ENCODE results near the gene BTN1A1.

BTN1A1 gene

DNA sequence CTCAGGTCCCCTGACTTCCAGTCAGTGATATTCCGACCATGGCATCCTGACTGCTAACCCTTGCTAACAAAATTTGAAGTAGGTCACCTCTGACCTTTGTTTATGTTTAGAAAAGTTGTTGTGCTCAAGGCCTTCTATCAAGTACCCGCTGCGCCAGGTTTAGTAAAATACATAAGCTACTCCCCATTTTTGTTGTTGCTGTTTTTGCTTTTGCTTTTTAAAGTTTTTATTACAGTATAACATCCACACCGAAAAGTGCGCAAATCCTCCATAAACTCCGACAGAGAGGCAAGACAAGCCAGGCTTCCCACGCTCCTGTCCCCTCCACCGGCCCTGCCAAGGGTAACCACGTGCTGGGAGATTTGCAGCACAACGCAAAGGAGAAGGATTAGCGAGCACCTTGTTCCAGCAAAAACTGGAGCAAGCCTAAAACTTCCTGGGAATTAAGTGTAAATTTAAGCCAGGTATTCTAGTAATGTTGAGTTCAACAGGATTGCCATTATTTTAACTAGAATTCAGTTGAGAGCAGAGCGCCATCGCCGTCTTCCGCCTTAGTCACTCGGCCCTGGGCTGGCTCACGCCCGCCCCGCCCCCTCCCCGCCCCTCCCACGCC lies 20.2 kb downstream of the BTN1A1 start:
- Histone ChIP-seq H2BK12ac (ENCODE audit: low read length) (no peak overlapping the region), H4K8ac (ENCODE audit: low read depth, low read length) (no peak overlapping the region), H3K36me3 (replicated peaks in 1 of 2; ENCODE audit: control insufficient read depth in 2 of 2, insufficient read depth in 2 of 2, low read length in 2 of 2) (no peaks in the 10 kb centered on the region), H3K27ac (replicated peaks; ENCODE audit: low read length) (peak overlapping the region; percentile 71), H3K18ac (ENCODE audit: low read length) (no peak overlapping the region), H2AK5ac (ENCODE audit: low read depth, low read length) (no peak overlapping the region), H3K79me1 (ENCODE audit: low read depth, low read length) (no peaks in the 10 kb centered on the region), H3K27me3 (ENCODE audit: control insufficient read depth in 3 of 3, insufficient read depth in 3 of 3, low read depth in 1 of 3, low read length in 3 of 3) (no peaks in the 10 kb centered on the region), H4K91ac (ENCODE audit: low read depth, low read length, poor library complexity) (no peak overlapping the region), H3K4ac (ENCODE audit: low read length) (no peak overlapping the region), H2BK5ac (ENCODE audit: low read length) (no peak overlapping the region), H3K23ac (ENCODE audit: low read depth, low read length, poor library complexity) (no peak overlapping the region), H2BK120ac (ENCODE audit: low read depth, low read length) (no peak overlapping the region), H3K4me2 (ENCODE audit: insufficient read depth, low read length, poor library complexity, severe bottlenecking) (peak overlapping the region; percentile 51), H3K4me3 (ENCODE audit: low read length in 2 of 2) (peak overlapping the region; percentile 60 to 73), H3K9ac (ENCODE audit: low read depth, low read length, poor library complexity) (no peak overlapping the region), H2BK15ac (ENCODE audit: low read length) (no peak overlapping the region), H2AFZ (ENCODE audit: low read length) (peak overlapping the region; percentile 89), H3K14ac (ENCODE audit: low read length) (no peak overlapping the region), H3K9me3 (replicated peaks in 1 of 2; ENCODE audit: control insufficient read depth in 2 of 2, insufficient read depth in 1 of 2, low read depth in 1 of 2, low read length in 2 of 2) (no peaks in the 10 kb centered on the region), H3K4me1 (ENCODE audit: control insufficient read depth in 2 of 2, insufficient read depth in 1 of 2, low read depth in 1 of 2, low read length in 2 of 2) (peaks cover 0 to 7% of the 10 kb centered on the region in 2 donors)
- no CpG with 5 or more reads among the region's 21 CpGs for WGBS, 2 donors (ENCODE audit: extremely low coverage in 2 of 2, insufficient read length in 2 of 2, insufficient replicate concordance in 1 of 2)
- DNase-seq (ENCODE audit: low spot score) = no peak

DNA sequence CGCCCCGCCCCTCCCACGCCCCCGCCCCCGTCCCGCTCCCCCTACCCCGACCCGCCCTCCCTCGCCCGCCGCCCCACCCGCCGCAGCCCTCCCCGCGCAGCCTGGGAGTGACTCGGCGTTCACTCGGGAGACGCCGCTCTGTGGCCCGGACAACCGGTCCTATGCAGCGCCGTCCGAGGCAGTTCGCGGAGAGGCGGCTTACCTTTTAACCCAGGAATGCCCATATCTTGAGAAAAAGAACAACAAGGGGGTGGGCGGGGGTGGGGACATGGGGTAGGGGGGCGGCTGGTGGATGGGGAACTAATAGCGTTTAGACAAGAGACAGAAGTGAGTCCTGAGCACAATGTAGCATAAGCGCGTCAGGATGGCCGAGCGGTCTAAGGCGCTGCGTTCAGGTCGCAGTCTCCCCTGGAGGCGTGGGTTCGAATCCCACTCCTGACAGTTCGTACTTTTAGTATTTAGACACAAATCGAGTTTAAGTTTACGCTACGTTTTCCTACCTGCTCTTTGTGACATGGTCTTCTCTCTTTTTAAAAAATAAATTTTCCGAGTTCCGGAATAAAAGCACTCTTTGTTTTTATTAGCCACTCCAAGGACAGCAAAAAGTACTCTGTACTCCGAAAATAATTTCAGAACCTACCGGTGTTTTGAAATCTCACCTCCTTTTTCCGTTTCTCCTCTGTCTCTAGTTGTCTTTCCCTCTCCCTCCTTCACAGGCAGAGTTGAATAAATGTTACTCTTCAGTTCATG lies 20.9 kb downstream of the BTN1A1 start:
- Histone ChIP-seq H4K8ac (ENCODE audit: low read depth, low read length) (no peak overlapping the region), H3K79me1 (ENCODE audit: low read depth, low read length) (no peaks in the 10 kb centered on the region), H3K4me1 (ENCODE audit: control insufficient read depth in 2 of 2, insufficient read depth in 1 of 2, low read depth in 1 of 2, low read length in 2 of 2) (peaks cover 0 to 7% of the 10 kb centered on the region in 2 donors), H3K4ac (ENCODE audit: low read length) (no peak overlapping the region), H3K14ac (ENCODE audit: low read length) (no peak overlapping the region), H2AFZ (ENCODE audit: low read length) (peak overlapping the region; percentile 71), H3K27me3 (ENCODE audit: control insufficient read depth in 3 of 3, insufficient read depth in 3 of 3, low read depth in 1 of 3, low read length in 3 of 3) (no peaks in the 10 kb centered on the region), H3K18ac (ENCODE audit: low read length) (no peak overlapping the region), H3K4me2 (ENCODE audit: insufficient read depth, low read length, poor library complexity, severe bottlenecking) (peak overlapping the region; percentile 54), H2BK5ac (ENCODE audit: low read length) (no peak overlapping the region), H3K9me3 (replicated peaks in 1 of 2; ENCODE audit: control insufficient read depth in 2 of 2, insufficient read depth in 1 of 2, low read depth in 1 of 2, low read length in 2 of 2) (no peaks in the 10 kb centered on the region), H3K9ac (ENCODE audit: low read depth, low read length, poor library complexity) (no peak overlapping the region), H3K23ac (ENCODE audit: low read depth, low read length, poor library complexity) (no peak overlapping the region), H4K91ac (ENCODE audit: low read depth, low read length, poor library complexity) (no peak overlapping the region), H2BK12ac (ENCODE audit: low read length) (no peak overlapping the region), H3K27ac (replicated peaks; ENCODE audit: low read length) (peak overlapping the region; percentile 90), H2BK120ac (ENCODE audit: low read depth, low read length) (no peak overlapping the region), H2BK15ac (ENCODE audit: low read length) (no peak overlapping the region), H2AK5ac (ENCODE audit: low read depth, low read length) (no peak overlapping the region), H3K36me3 (replicated peaks in 1 of 2; ENCODE audit: control insufficient read depth in 2 of 2, insufficient read depth in 2 of 2, low read length in 2 of 2) (no peaks in the 10 kb centered on the region), H3K4me3 (ENCODE audit: low read length in 2 of 2) (peak overlapping the region; percentile 51 to 86)
- no CpG with 5 or more reads among the region's 49 CpGs for WGBS, 2 donors (ENCODE audit: extremely low coverage in 2 of 2, insufficient read length in 2 of 2, insufficient replicate concordance in 1 of 2)
- peak; percentile 90 for DNase-seq (ENCODE audit: low spot score)

DNA sequence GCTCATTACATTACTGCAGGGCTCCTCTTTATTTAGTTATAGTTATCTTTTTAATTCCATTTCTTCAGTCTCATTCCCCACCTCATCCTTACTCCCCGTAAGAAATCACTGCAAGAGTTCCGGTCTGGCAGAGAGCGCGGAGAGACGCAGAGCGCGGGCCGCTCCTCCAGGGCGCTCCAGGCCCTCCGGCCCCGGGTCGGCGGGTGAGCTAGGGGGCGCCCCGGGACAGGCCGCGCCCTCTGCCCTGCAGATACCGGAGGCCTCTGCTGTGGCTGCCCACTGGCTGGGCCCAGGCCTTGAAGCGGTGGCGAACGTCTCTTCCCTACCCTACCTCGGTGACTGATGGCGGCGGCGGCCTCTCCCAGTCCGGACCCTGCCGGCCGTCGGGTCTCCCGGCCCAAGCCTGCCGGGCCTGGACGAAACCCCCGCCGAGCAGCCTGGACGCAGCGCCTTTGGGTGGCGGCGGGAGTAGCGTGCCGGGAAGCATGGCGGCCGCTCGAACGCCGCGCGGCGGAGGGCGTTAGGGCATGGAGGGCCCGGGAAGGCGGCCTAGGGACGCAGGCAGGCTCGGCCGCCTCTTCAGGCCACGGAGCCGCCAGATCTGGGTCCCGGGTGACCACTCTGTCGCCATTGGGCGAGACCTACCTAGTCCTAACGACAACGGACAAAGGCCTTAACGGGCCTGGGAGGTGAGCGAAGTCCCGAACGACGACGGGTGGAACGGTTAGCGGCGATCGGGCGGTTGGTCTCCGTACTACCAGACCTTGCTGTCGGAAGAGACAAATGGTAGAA lies 21.7 kb downstream of the BTN1A1 start:
- peaks cover 0 to 7% of the 10 kb centered on the region in 2 donors for H3K4me1 ChIP-seq (ENCODE audit: control insufficient read depth in 2 of 2, insufficient read depth in 1 of 2, low read depth in 1 of 2, low read length in 2 of 2)
- H4K91ac ChIP-seq (ENCODE audit: low read depth, low read length, poor library complexity) = peak overlapping the region; percentile 80
- no peaks in the 10 kb centered on the region for H3K9me3 ChIP-seq (replicated peaks in 1 of 2; ENCODE audit: control insufficient read depth in 2 of 2, insufficient read depth in 1 of 2, low read depth in 1 of 2, low read length in 2 of 2)
- peak overlapping the region; percentile 85 for H3K27ac ChIP-seq (replicated peaks; ENCODE audit: low read length)
- peak overlapping the region; percentile 83 for H3K23ac ChIP-seq (ENCODE audit: low read depth, low read length, poor library complexity)
- H2BK12ac ChIP-seq (ENCODE audit: low read length) = peak overlapping the region; percentile 16
- no peak overlapping the region for H4K8ac ChIP-seq (ENCODE audit: low read depth, low read length)
- peak overlapping the region; percentile 51 to 86 for H3K4me3 ChIP-seq (ENCODE audit: low read length in 2 of 2)
- peak overlapping the region; percentile 71 for H2AFZ ChIP-seq (ENCODE audit: low read length)
- H3K14ac ChIP-seq (ENCODE audit: low read length) = no peak overlapping the region
- H3K27me3 ChIP-seq (ENCODE audit: control insufficient read depth in 3 of 3, insufficient read depth in 3 of 3, low read depth in 1 of 3, low read length in 3 of 3) = peaks cover 0 to 2% (median 0%) of the 10 kb centered on the region in 3 experiments
- H2BK15ac ChIP-seq (ENCODE audit: low read length) = peak overlapping the region; percentile 53
- H3K4ac ChIP-seq (ENCODE audit: low read length) = peak overlapping the region; percentile 90
- peak overlapping the region; percentile 54 for H3K4me2 ChIP-seq (ENCODE audit: insufficient read depth, low read length, poor library complexity, severe bottlenecking)
- DNase-seq (ENCODE audit: low spot score) = peak; percentile 81
- no peaks in the 10 kb centered on the region for H3K79me1 ChIP-seq (ENCODE audit: low read depth, low read length)
- peak overlapping the region; percentile 69 for H2BK5ac ChIP-seq (ENCODE audit: low read length)
- H3K36me3 ChIP-seq (replicated peaks in 1 of 2; ENCODE audit: control insufficient read depth in 2 of 2, insufficient read depth in 2 of 2, low read length in 2 of 2) = no peaks in the 10 kb centered on the region
- H3K9ac ChIP-seq (ENCODE audit: low read depth, low read length, poor library complexity) = peak overlapping the region; percentile 95
- H2AK5ac ChIP-seq (ENCODE audit: low read depth, low read length) = no peak overlapping the region
- WGBS, 2 donors (ENCODE audit: extremely low coverage in 2 of 2, insufficient read length in 2 of 2, insufficient replicate concordance in 1 of 2) = no CpG with 5 or more reads among the region's 74 CpGs
- peak overlapping the region; percentile 92 for H3K18ac ChIP-seq (ENCODE audit: low read length)
- H2BK120ac ChIP-seq (ENCODE audit: low read depth, low read length) = peak overlapping the region; percentile 24
